GM11168 (cell line): ENCODE data around the gene FAM236D.
"Not testable (repeated sequence)": the region's sequence is repeated elsewhere in the genome, so short reads cannot be mapped to it uniquely, and the experiment has no call there.

Experiments used
- in situ Hi-C: fragments of 300-500 bp; cut with MboI; formaldehyde crosslinking; loops from one replicate; pipeline ENCODE4 v1.12.0; 2022; ENCODE audit warnings: low sequenced_read_pairs; ENCODE audit not compliant: unreplicated experiment

Gene FAM236D

GRCh38 chrX:72808110-72808509, at the start of gene FAM236D:
TSS of gene FAM236D (minus strand) at chrX:72808210. CDS start at chrX:72808110, 100 bp downstream.
- in situ Hi-C loops, result not testable (repeated sequence)

GRCh38 chrX:72837532-72837931, 29.5 kb upstream of the FAM236D start:
- in situ Hi-C loops, result not testable (repeated sequence)

- in situ Hi-C loops, result not testable (repeated sequence)
Measured at GRCh38 chrX:72830701-72831100, 22.7 kb upstream of the FAM236D start.

- in situ Hi-C loops, result not testable (repeated sequence)
Measured at GRCh38 chrX:72790390-72790789, 17.6 kb downstream of the FAM236D start.

- in situ Hi-C loops, result not testable (repeated sequence)
Measured at GRCh38 chrX:72788142-72788541, 19.9 kb downstream of the FAM236D start.

GRCh38 chrX:72783964-72784363, 24.0 kb downstream of the FAM236D start:
- in situ Hi-C loops, result not testable (repeated sequence)

- in situ Hi-C loops, result not testable (repeated sequence)
Measured at GRCh38 chrX:72783365-72783936, 24.6 kb downstream of the FAM236D start.

GRCh38 chrX:72782560-72782959, 25.4 kb downstream of the FAM236D start, which contains the start of gene FAM236B:
TSS of gene FAM236B (minus strand) at chrX:72782660. CDS start at chrX:72782560, 100 bp downstream.
- in situ Hi-C loops, result not testable (repeated sequence)

- in situ Hi-C loops, result not testable (repeated sequence)
Measured at GRCh38 chrX:72778146-72778545, 29.9 kb downstream of the FAM236D start.

GRCh38 chrX:72777467-72777790, 30.6 kb downstream of the FAM236D start:
- in situ Hi-C loops, result not testable (repeated sequence)

GRCh38 chrX:72776653-72777466, 31.1 kb downstream of the FAM236D start, which contains the start of gene DMRTC1B:
TSS of gene DMRTC1B (plus strand) at chrX:72776890. CDS start at chrX:72845136, 68,246 bp downstream.
- in situ Hi-C loops, result not testable (repeated sequence)

- in situ Hi-C loops, result not testable (repeated sequence)
Measured at GRCh38 chrX:72760454-72760853, 47.6 kb downstream of the FAM236D start.
